ENCODE results near the gene ADRB1.

- TF ChIP-seq CTCF (conservative IDR thresholded peaks at IDR 0.05; ENCODE audit: low read depth, low read length) (no peak), EZH2 (IDR thresholded peaks at IDR 0.05; ENCODE audit: low read length, unreplicated experiment) (no peak)
Observed at GRCh38 chr10:114021717-114022680, 21.7 kb upstream of the ADRB1 start.
